GM12873 (cell line): Measurements from ENCODE around the gene NT5DC1.

ENCODE experiments used
- TF ChIP-seq, protein P1 (sequence below): IDR thresholded peaks from 2 replicates; pipeline ENCODE4 v1.5.1; 2012; ENCODE audit warnings: low read depth, mild to moderate bottlenecking, moderate library complexity, low read length, control low read depth; ENCODE audit not compliant: insufficient read depth; ENCODE audit errors: missing control alignments

The NT5DC1 gene

DNA sequence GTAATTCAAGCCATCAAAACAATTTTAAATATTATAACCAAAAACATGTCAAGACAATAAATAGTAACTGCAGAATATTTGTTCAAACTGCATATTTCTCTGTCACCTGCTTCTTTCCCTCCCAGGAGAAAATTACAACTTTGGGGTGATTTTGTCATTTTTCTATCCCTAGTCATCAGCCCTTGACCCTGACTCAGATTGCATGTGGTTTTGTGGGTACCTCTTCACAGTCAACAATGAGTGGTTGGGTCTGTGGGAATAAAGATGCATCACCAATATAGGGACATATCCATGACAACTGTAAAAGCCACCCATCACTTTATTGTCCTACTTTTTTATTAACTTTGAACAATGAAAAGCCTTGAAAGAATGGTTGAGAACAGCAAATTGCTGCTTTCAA, 18.0 kb downstream of the NT5DC1 start:
- TF ChIP-seq, protein P1, sequence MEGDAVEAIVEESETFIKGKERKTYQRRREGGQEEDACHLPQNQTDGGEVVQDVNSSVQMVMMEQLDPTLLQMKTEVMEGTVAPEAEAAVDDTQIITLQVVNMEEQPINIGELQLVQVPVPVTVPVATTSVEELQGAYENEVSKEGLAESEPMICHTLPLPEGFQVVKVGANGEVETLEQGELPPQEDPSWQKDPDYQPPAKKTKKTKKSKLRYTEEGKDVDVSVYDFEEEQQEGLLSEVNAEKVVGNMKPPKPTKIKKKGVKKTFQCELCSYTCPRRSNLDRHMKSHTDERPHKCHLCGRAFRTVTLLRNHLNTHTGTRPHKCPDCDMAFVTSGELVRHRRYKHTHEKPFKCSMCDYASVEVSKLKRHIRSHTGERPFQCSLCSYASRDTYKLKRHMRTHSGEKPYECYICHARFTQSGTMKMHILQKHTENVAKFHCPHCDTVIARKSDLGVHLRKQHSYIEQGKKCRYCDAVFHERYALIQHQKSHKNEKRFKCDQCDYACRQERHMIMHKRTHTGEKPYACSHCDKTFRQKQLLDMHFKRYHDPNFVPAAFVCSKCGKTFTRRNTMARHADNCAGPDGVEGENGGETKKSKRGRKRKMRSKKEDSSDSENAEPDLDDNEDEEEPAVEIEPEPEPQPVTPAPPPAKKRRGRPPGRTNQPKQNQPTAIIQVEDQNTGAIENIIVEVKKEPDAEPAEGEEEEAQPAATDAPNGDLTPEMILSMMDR = no peak

DNA sequence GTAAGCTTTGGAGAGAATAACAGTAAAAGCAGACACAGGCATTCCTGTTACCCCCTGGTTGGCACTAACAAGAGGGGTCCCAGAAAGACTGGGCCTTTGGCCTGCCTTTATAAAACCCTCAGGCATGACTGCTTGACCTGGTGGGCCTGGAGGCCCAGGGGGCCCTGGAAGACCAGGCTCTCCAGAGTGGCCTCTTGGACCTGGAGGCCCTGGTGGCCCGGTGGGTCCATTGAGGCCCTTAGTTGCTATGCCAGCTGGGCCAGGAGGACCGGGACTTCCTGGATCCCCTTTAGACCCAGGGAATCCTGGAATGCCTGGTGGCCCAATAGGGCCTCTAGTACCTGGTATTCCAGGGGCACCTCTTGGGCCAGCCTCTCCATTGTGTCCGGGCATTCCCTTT, 19.8 kb downstream of the NT5DC1 start:
- TF ChIP-seq, protein P1 = no peak

DNA sequence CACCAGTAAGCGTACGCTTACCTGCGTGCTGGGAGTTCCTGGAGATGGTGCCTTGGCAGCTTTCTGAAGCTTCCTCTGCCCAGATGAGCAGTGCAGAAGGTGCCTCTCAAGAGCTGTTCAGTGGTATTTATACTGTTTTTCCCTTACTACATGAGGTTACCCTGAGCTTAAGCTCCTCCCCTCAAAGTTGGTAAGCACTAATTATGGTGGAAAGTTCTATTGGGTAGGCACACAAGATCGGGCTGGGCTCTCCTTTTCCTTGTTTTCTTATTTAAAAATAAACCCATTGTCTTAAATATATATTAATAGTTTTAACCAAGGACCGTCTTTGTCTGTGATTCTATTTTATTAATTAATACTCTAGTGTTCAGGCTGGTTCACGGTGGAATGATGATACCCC, 25.4 kb downstream of the NT5DC1 start, which contains the start of gene COL10A1:
COL10A1 (minus strand) TSS at position 101 of the 400 bp plus-strand sequence. CDS start 640 bp downstream, outside the sequence.
- TF ChIP-seq, protein P1 = no peak

DNA sequence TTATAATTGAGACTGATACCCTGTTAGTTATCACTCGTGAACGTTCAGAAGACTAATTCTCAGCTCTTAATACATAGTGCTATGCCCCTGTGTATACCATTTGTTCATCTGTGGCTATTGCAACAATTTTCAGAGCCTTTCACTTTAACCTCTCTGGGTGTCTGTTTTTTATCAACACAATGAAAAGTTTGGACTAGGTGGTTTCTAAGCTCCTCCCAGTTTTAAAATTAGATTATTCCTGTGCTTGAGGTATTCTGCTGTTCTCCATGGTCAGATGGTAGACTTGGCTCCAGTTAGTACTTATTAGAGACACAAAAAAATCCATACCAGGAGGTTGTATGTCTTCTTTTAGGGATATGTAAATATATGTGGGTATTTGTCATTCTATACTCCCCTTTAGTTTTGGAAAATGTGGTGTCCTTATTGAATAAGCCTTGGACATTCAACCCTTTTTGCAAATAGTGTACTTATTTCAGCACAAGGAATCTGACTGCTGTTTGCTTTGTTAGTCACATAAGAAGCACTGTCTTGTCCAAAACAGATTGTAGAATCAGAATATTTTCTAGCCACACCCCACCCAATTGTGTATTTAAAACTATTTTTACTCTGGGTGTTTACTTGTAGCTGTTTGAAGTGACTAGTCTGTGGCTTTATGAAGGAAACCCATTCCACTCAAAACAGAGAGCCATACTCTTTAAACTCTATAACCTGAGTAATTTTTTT, 27.3 kb downstream of the NT5DC1 start:
- TF ChIP-seq, protein P1 = no peak

DNA sequence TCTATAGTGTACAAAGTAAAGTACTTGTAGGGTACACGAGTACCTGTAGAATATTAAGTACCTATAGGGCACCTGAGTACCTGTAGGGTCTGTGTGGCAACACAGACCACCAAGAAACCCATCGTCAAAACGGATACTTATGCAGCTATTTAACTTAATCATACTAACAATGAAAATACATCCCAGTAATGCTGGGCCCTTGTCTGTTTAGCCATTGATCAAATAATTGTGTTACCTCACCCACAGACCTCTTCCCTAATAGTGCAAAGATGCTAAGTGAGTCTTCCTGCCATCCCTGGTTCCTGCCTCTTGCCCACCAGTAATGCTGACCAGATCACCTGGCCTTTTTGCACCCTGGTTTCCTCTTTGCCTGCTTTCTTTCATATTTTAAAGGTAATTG, 32.8 kb downstream of the NT5DC1 start:
- TF ChIP-seq, protein P1 = no peak

DNA sequence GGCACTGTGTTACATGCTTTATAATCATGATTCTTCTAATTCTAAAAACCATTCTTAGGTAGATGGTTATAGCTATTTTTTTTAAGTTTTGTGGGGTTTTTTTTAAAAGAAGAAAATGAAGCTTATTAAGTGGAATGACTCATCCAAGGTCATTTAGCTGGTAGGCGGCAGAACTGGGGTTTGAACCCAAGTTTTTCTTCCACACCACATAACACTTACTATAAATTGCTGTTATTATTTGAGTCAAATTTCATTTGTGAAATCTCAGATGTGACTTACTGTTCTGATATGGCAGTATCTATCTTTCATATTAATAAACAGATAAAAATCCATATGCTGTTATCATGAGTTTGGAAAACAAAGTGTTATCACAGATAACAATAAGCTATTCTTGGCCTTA, 35.7 kb downstream of the NT5DC1 start:
- TF ChIP-seq, protein P1 = no peak

DNA sequence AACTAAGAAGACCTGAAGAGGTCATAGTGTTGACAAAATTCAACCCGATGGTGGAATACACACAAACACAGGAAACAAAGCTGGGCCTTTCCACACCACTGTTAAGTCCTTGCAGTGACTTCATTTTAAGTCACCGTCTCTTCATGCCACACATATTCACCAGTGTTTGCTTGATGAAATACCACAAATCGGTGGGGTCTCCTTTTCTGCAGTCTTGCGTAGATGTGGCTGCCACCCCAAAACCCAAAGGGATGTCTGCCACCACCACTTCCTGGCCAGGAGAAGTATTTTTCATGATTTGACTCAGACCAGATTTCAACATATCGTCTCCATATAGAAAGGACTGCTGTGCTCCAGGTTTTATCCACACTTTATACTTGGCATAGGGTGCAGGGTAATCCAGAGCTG, 36.3 kb downstream of the NT5DC1 start:
- TF ChIP-seq, protein P1 = no peak
